Natural killer cell (primary cell): ENCODE results near the gene RNH1. TPM values are rescaled to one million over a fixed set of nuclear protein-coding genes. Genes with fewer than 3 reads are reported as not detected.
A peak's percentile ranks its signal among the peaks of the same experiment; 100 is the strongest.
"Not testable (repeated sequence)": the region's sequence is repeated elsewhere in the genome, so short reads cannot be mapped to it uniquely, and the experiment has no call there.

Experiments used
- ATAC-seq, 3 donors: fragments of 150-1000 bp in 2 of 3; fragments of 200-7000 bp in 1 of 3; cut with Tn5 transposase; 1 replicate in 1 of 3; 2 replicates in 2 of 3; pipeline ENCODE4 v1.10.0; 2021; ENCODE audit warnings: mild to moderate bottlenecking in 2 of 3, moderate library complexity in 2 of 3
- DNase-seq, 2 donors: peaks; one replicate each; pipeline versions ENCODE4 v3.0.0 to v3.0.0-alpha.2; 2013 to 2021; ENCODE audit warnings: mixed read lengths in 1 of 2
- H3K27ac ChIP-seq: one replicate; pipeline ENCODE4 v1.5.1; 2013; ENCODE audit warnings: mild to moderate bottlenecking, low read length
- H3K27me3 ChIP-seq: one replicate; pipeline ENCODE4 v1.6.1; 2013; ENCODE audit warnings: low read length; ENCODE audit not compliant: control insufficient read depth, insufficient read depth
- H3K36me3 ChIP-seq: one replicate; pipeline ENCODE4 v1.6.1; 2013; ENCODE audit warnings: low read length; ENCODE audit not compliant: control insufficient read depth, insufficient read depth
- H3K4me1 ChIP-seq: one replicate; pipeline ENCODE4 v1.6.1; 2013; ENCODE audit warnings: low read length; ENCODE audit not compliant: control insufficient read depth, insufficient read depth
- H3K4me3 ChIP-seq: one replicate; pipeline ENCODE4 v1.5.1; 2013; ENCODE audit warnings: low read length
- H3K9me3 ChIP-seq: one replicate; pipeline ENCODE4 v1.6.1; 2013; ENCODE audit warnings: low read length; ENCODE audit not compliant: control insufficient read depth, insufficient read depth
- H3K27ac Mint-ChIP-seq, 2 donors: one replicate each; pipeline ENCODE4 v1.8.0; 2022; ENCODE audit warnings: mild to moderate bottlenecking in 2 of 2, mixed read lengths in 2 of 2, moderate library complexity in 1 of 2
- H3K27me3 Mint-ChIP-seq, 2 donors: one replicate each; pipeline ENCODE4 v1.8.0; 2022; ENCODE audit warnings: low read depth in 2 of 2, mixed read lengths in 2 of 2
- H3K36me3 Mint-ChIP-seq: one replicate; pipeline ENCODE4 v1.8.0; 2022; ENCODE audit warnings: mixed read lengths
- H3K4me1 Mint-ChIP-seq, 2 donors: one replicate each; pipeline ENCODE4 v1.8.0; 2022; ENCODE audit warnings: mixed read lengths in 2 of 2
- H3K4me3 Mint-ChIP-seq: one replicate; pipeline ENCODE4 v1.8.0; 2022; ENCODE audit warnings: mild to moderate bottlenecking, moderate library complexity, mixed read lengths
- H3K9me3 Mint-ChIP-seq, 2 donors: one replicate each; pipeline ENCODE4 v1.8.0; 2022; ENCODE audit warnings: mixed read lengths in 2 of 2
- WGBS: methylation state at CpG from one replicate; pipeline ENCODE4 v1.1.7; 2013; ENCODE audit warnings: missing lambda C conversion rate; ENCODE audit not compliant: insufficient coverage; 5-methylcytosine and 5-hydroxymethylcytosine counted together
- intact Hi-C: fragments of 100-400 bp; cut with micrococcal nuclease; formaldehyde crosslinking; loops from one replicate; pipeline ENCODE4 v1.14.2; 2022
- total RNA-seq, 4 donors: library from RNA; stranded (reverse); fragments of 120-200 nt in 1 of 4; gene quantifications; one replicate each; pipeline versions ENCODE4 v1.2.3 to v1.2.4, GENCODE V29; 2013 to 2022
- TF ChIP-seq, protein P1 (sequence below): fragments of 200-600 bp; IDR thresholded peaks from one replicate; pipeline ENCODE4 v1.8.0; 2022; ENCODE audit warnings: antibody characterized with exemption

The RNH1 gene
- total RNA-seq, 3 donors from 2014 or later (not counting 1 experiment from before 2014, with no cell fraction given) = 113 to 120 (median 118) TPM

- no peaks in the 10 kb centered on the region for H3K27me3 Mint-ChIP-seq
- no peak overlapping the region for H3K27ac Mint-ChIP-seq
- intact Hi-C loops = no loop called here
- WGBS = 91% methylated on average over 8 of the region's 10 CpGs
- ATAC-seq = no peak
- no peaks in the 10 kb centered on the region for H3K9me3 ChIP-seq
- H3K4me3 Mint-ChIP-seq = no peak overlapping the region
- H3K9me3 Mint-ChIP-seq = peaks cover 0 to 3% of the 10 kb centered on the region in 2 donors
- H3K27me3 ChIP-seq = no peaks in the 10 kb centered on the region
- peaks cover 0 to 7% of the 10 kb centered on the region in 2 donors for H3K4me1 Mint-ChIP-seq
- no peak overlapping the region for H3K4me3 ChIP-seq
- TF ChIP-seq, protein P1, sequence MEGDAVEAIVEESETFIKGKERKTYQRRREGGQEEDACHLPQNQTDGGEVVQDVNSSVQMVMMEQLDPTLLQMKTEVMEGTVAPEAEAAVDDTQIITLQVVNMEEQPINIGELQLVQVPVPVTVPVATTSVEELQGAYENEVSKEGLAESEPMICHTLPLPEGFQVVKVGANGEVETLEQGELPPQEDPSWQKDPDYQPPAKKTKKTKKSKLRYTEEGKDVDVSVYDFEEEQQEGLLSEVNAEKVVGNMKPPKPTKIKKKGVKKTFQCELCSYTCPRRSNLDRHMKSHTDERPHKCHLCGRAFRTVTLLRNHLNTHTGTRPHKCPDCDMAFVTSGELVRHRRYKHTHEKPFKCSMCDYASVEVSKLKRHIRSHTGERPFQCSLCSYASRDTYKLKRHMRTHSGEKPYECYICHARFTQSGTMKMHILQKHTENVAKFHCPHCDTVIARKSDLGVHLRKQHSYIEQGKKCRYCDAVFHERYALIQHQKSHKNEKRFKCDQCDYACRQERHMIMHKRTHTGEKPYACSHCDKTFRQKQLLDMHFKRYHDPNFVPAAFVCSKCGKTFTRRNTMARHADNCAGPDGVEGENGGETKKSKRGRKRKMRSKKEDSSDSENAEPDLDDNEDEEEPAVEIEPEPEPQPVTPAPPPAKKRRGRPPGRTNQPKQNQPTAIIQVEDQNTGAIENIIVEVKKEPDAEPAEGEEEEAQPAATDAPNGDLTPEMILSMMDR = no peak
- no peak for DNase-seq
- no peak overlapping the region for H3K27ac ChIP-seq
- peaks cover 9% of the 10 kb centered on the region for H3K4me1 ChIP-seq
- no peaks in the 10 kb centered on the region for H3K36me3 ChIP-seq
- H3K36me3 Mint-ChIP-seq = no peaks in the 10 kb centered on the region
Observed at GRCh38 chr11:521177-521688, 14.2 kb upstream of the RNH1 start.

DNA sequence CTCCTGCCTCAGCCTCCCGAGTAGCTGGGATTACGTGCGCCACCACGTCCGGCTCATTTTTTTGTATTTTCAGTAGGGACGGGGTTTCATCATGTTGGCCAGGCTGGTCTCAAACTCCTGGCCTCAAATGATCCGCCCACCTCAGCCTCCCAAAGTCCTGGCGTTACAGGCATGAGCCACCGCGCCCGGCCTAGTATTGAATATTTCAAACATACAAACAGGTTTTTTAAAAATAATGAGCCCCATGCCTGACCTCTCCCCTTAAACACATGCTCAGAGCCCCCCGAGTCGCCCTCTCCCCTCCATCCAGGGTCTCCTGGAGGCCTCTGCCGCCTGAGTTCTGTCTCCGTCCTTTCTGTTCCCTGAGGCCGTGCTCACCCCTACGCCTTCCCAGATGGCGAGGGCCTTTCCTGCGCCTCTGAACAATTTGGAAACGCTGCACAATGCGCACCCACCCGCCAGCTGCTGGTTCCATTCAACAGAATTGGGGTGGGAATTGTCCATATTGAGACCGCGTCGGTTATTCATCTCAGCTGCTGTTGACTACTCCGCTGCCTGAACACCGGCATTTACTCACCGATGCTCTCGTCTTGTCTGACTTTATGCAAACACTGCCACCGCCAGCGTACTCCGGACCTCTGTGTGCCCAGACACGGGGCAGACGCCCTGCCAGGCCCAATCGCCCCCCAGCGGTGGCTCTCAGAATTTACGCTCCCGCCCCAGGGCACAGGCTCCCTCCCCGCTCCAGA lies 13.6 kb upstream of the RNH1 start:
- Histone ChIP-seq H3K4me3 (no peak overlapping the region), H3K9me3 (no peaks in the 10 kb centered on the region), H3K4me1 (peaks cover 9% of the 10 kb centered on the region), H3K27ac (no peak overlapping the region), H3K36me3 (no peaks in the 10 kb centered on the region), H3K27me3 (no peaks in the 10 kb centered on the region)
- intact Hi-C loops = no loop called here
- WGBS = 94% methylated on average over 39 of the region's 39 CpGs
- Mint-ChIP-seq H3K4me1 (peaks cover 0 to 7% of the 10 kb centered on the region in 2 donors), H3K27ac (no peak overlapping the region), H3K4me3 (no peak overlapping the region), H3K36me3 (no peaks in the 10 kb centered on the region), H3K27me3 (no peaks in the 10 kb centered on the region), H3K9me3 (peaks cover 0 to 3% of the 10 kb centered on the region in 2 donors)
- TF ChIP-seq, protein P1 = no peak
- ATAC-seq (no peak), DNase-seq (no peak)

- DNase-seq (peak; percentile 85 to 94), ATAC-seq (peak; percentile 96 to 100 (median 97))
- TF ChIP-seq, protein P1 = peak; percentile 99
- no peaks in the 10 kb centered on the region for H3K9me3 ChIP-seq
- 11% methylated on average over 74 of the region's 74 CpGs for WGBS
- H3K4me1 ChIP-seq = peaks cover 9% of the 10 kb centered on the region
- H3K4me3 ChIP-seq = peak overlapping the region; percentile 2
- no peak overlapping the region for H3K27ac ChIP-seq
- intact Hi-C loops = loop anchor here (1.0 to 5.0 kb wide), 2 partner anchors 12 to 281 kb away; partner anchors contain the start of genes PSMD13 and SIRT3
- H3K27me3 ChIP-seq = no peaks in the 10 kb centered on the region
- Mint-ChIP-seq H3K27ac (peak overlapping the region; percentile 53 to 65), H3K4me1 (peaks cover 0 to 7% of the 10 kb centered on the region in 2 donors), H3K27me3 (no peaks in the 10 kb centered on the region), H3K4me3 (peak overlapping the region; percentile 90), H3K36me3 (no peaks in the 10 kb centered on the region), H3K9me3 (peaks cover 0 to 3% of the 10 kb centered on the region in 2 donors)
- H3K36me3 ChIP-seq = no peaks in the 10 kb centered on the region
Observed at GRCh38 chr11:518463-519202, 11.6 kb upstream of the RNH1 start.

- H3K36me3 ChIP-seq, H3K27me3 Mint-ChIP-seq, ATAC-seq, H3K27ac Mint-ChIP-seq, DNase-seq, H3K27ac ChIP-seq, H3K4me3 Mint-ChIP-seq, H3K4me3 ChIP-seq, H3K9me3 ChIP-seq, H3K9me3 Mint-ChIP-seq, H3K4me1 ChIP-seq, H3K27me3 ChIP-seq, H3K36me3 Mint-ChIP-seq, H3K4me1 Mint-ChIP-seq: not testable (repeated sequence)
- WGBS = 91% methylated on average over 43 of the region's 43 CpGs
- intact Hi-C loops = loop anchor here (5.0 kb wide), 1 partner anchor 280 kb away; the partner anchor contains the start of genes PSMD13 and SIRT3
Observed at GRCh38 chr11:516918-517685, 10.1 kb upstream of the RNH1 start.
